Erythroblast (primary cell): ENCODE results near the gene CYP27B1.

Source experiments
- GATA1 ChIP-seq: IDR thresholded peaks from 2 replicates; pipeline ENCODE4 v1.6.1; 2011; ENCODE audit warnings: low read depth, mild to moderate bottlenecking, control low read depth, low read length, moderate library complexity
- POLR2A ChIP-seq: IDR thresholded peaks from 2 replicates; pipeline ENCODE4 v1.6.1; 2011; ENCODE audit warnings: mild to moderate bottlenecking, low read length

DNA sequence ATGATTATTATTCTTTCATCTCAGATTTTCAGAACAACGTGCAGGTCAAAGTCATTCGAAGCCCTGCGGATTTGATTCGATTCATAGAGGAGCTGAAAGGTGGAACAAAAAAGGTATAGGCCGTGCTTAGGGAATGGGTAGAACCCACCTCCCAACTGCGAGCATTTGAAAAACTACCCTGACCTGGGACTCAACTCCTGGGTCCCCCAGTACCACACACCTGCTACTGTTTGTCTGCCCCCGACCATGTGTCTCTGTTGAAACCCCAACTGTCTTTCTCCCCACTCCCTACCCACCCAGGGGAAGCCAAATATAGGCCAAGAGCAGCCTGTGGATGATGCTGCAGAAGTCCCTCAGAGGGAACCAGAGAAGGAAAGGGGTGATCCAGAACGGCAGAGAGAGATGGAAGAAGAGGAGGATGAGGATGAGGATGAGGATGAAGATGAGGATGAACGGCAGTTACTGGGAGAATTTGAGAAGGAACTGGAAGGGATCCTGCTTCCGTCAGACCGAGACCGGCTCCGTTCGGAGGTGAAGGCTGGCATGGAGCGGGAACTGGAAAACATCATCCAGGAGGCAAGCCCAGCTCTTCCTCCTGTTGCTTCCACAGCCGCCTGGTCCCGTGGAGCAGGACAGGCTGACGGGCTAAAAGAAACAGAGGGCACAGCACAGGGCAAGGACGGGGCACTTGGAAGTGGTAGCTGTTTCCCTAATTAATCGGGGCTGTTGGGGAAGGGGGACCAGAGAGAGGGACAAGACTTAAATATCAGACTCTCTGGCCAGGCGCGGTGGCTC lies 48.8 kb downstream of the CYP27B1 start:
- TF ChIP-seq POLR2A (no peak), GATA1 (no peak)
